Tibial nerve (tissue), 4 donors: Measurements from ENCODE around the gene BLNK. TPM values are rescaled to one million over a fixed set of nuclear protein-coding genes. Genes with fewer than 3 reads are reported as not detected.

Experiments
- DNase-seq, 2 donors: peaks; one replicate each; pipeline ENCODE4 v3.0.0-alpha.2; 2019; ENCODE audit warnings: low spot score in 2 of 2
- H3K27ac ChIP-seq, 4 donors: fragments of 200-600 bp; sonication (generic) in 3 of 4; one replicate each; pipeline ENCODE4 v1.5.1; 2017 to 2019; ENCODE audit warnings: mild to moderate bottlenecking in 1 of 4
- H3K27me3 ChIP-seq, 2 donors: fragments of 200-600 bp; sonication (generic) in 1 of 2; one replicate each; pipeline versions ENCODE4 v1.5.1 to v1.6.0; 2017 to 2019
- H3K36me3 ChIP-seq, 3 donors: fragments of 200-600 bp; sonication (generic); one replicate each; pipeline ENCODE4 v1.5.1; 2018 to 2019
- H3K4me1 ChIP-seq, 4 donors: fragments of 200-600 bp; sonication (generic) in 3 of 4; one replicate each; pipeline ENCODE4 v1.5.1; 2017 to 2019
- H3K4me3 ChIP-seq, 4 donors: fragments of 200-600 bp; sonication (generic) in 3 of 4; one replicate each; pipeline ENCODE4 v1.5.1; 2017 to 2019; ENCODE audit warnings: mild to moderate bottlenecking in 1 of 4, moderate library complexity in 1 of 4
- H3K9me3 ChIP-seq, 4 donors: fragments of 200-600 bp; sonication (generic) in 3 of 4; one replicate each; pipeline ENCODE4 v1.5.1; 2017 to 2019
- CTCF ChIP-seq, 5 experiments: fragments of 200-600 bp in 3 of 5; fragments of 450-650 bp in 2 of 5; sonication (generic) in 3 of 5; IDR thresholded peaks; one replicate each; pipeline ENCODE4 v1.5.1; 2016 to 2019; ENCODE audit warnings: antibody characterized with exemption in 5 of 5, mild to moderate bottlenecking in 3 of 5, moderate library complexity in 2 of 5
- EP300 ChIP-seq, 2 donors: sonication (generic); formaldehyde crosslinking; IDR thresholded peaks; one replicate each; pipeline ENCODE4 v1.6.1; 2017; ENCODE audit warnings: antibody characterized with exemption in 2 of 2, mild to moderate bottlenecking in 1 of 2
- POLR2A ChIP-seq, 2 donors: fragments of 450-650 bp; IDR thresholded peaks; one replicate each; pipeline ENCODE4 v1.6.1; 2017; ENCODE audit warnings: antibody characterized with exemption in 2 of 2, mild to moderate bottlenecking in 2 of 2, moderate library complexity in 2 of 2
- WGBS, 2 donors: methylation state at CpG; one replicate each; pipeline ENCODE4 v1.1.5; 2018; 5-methylcytosine and 5-hydroxymethylcytosine counted together
- total RNA-seq, 4 donors: library from RNA; depleted of rRNA; stranded (reverse); fragments of >200 nt; gene quantifications; one replicate each; pipeline ENCODE4 v1.1.0, GENCODE V29; 2016

The BLNK gene
- total RNA-seq, 4 donors from 2014 or later = 0.59 to 16.4 (median 6.4) TPM

GRCh38 chr10:96281444-96282029 lies 10.2 kb upstream of the BLNK start:
- no peak overlapping the region for H3K4me3 ChIP-seq
- 82 to 84% methylated on average over 3 of the region's 3 CpGs for WGBS, 2 donors
- DNase-seq = no peak
- H3K4me1 ChIP-seq = no peaks in the 10 kb centered on the region
- TF ChIP-seq POLR2A (IDR thresholded peaks at IDR 0.05) = no peak
- no peak for TF ChIP-seq CTCF (IDR thresholded peaks at IDR 0.05)
- TF ChIP-seq EP300 (IDR thresholded peaks at IDR 0.05) = no peak
- no peaks in the 10 kb centered on the region for H3K36me3 ChIP-seq
- no peaks in the 10 kb centered on the region for H3K27me3 ChIP-seq
- H3K9me3 ChIP-seq = no peaks in the 10 kb centered on the region
- no peak overlapping the region for H3K27ac ChIP-seq

- WGBS, 2 donors = 72 to 79% methylated on average over 2 of the region's 2 CpGs
- TF ChIP-seq CTCF (IDR thresholded peaks at IDR 0.05) = no peak
- no peak for TF ChIP-seq POLR2A (IDR thresholded peaks at IDR 0.05)
- TF ChIP-seq EP300 (IDR thresholded peaks at IDR 0.05) = no peak
- H3K9me3 ChIP-seq = no peaks in the 10 kb centered on the region
- no peaks in the 10 kb centered on the region for H3K27me3 ChIP-seq
- H3K4me3 ChIP-seq = no peak overlapping the region
- no peak overlapping the region for H3K27ac ChIP-seq
- no peaks in the 10 kb centered on the region for H3K36me3 ChIP-seq
- no peaks in the 10 kb centered on the region for H3K4me1 ChIP-seq
- no peak for DNase-seq
Measured at GRCh38 chr10:96280859-96281258, 9.5 kb upstream of the BLNK start.

- WGBS, 2 donors = 81 to 91% methylated on average over 3 of the region's 3 CpGs
- no peak for TF ChIP-seq CTCF (IDR thresholded peaks at IDR 0.05)
- no peak for TF ChIP-seq POLR2A (IDR thresholded peaks at IDR 0.05)
- no peak for TF ChIP-seq EP300 (IDR thresholded peaks at IDR 0.05)
- H3K27ac ChIP-seq = no peak overlapping the region
- no peak overlapping the region for H3K4me3 ChIP-seq
- H3K9me3 ChIP-seq = no peaks in the 10 kb centered on the region
- no peaks in the 10 kb centered on the region for H3K36me3 ChIP-seq
- no peaks in the 10 kb centered on the region for H3K27me3 ChIP-seq
- H3K4me1 ChIP-seq = no peaks in the 10 kb centered on the region
- no peak for DNase-seq
Measured at GRCh38 chr10:96279191-96279641, 7.8 kb upstream of the BLNK start.

- no peaks in the 10 kb centered on the region for H3K36me3 ChIP-seq
- no peak overlapping the region for H3K27ac ChIP-seq
- H3K9me3 ChIP-seq = no peaks in the 10 kb centered on the region
- H3K27me3 ChIP-seq = no peaks in the 10 kb centered on the region
- no peak for DNase-seq
- H3K4me3 ChIP-seq = no peak overlapping the region
- WGBS, 2 donors = 88% methylated on average over 1 of the region's 1 CpG
- H3K4me1 ChIP-seq = peaks cover 0 to 5% (median 0%) of the 10 kb centered on the region in 4 donors
- TF ChIP-seq CTCF (IDR thresholded peaks at IDR 0.05) = no peak
- TF ChIP-seq EP300 (IDR thresholded peaks at IDR 0.05) = no peak
- TF ChIP-seq POLR2A (IDR thresholded peaks at IDR 0.05) = no peak
Measured at GRCh38 chr10:96276831-96277230, 5.5 kb upstream of the BLNK start.

- Histone ChIP-seq H3K4me3 (no peak overlapping the region), H3K27ac (no peak overlapping the region), H3K9me3 (no peaks in the 10 kb centered on the region), H3K4me1 (peaks cover 0 to 5% (median 0%) of the 10 kb centered on the region in 4 donors), H3K36me3 (no peaks in the 10 kb centered on the region), H3K27me3 (no peaks in the 10 kb centered on the region)
- DNase-seq = no peak
- 85 to 93% methylated on average over 6 of the region's 6 CpGs for WGBS, 2 donors
- TF ChIP-seq CTCF (IDR thresholded peaks at IDR 0.05) (no peak), POLR2A (IDR thresholded peaks at IDR 0.05) (no peak), EP300 (IDR thresholded peaks at IDR 0.05) (no peak)
Measured at GRCh38 chr10:96276426-96276825, 5.1 kb upstream of the BLNK start.
